HFFc6 (cell line): ENCODE data around the gene AOX1. TPM values are rescaled to one million over a fixed set of nuclear protein-coding genes. Genes with fewer than 3 reads are reported as not detected.

Source experiments
- DNase-seq: peaks from one replicate; pipeline ENCODE4 v3.0.0-alpha.2; 2018
- H3K27ac Mint-ChIP-seq: 2 replicates; pipeline ENCODE4 v1.8.0; 2020; ENCODE audit warnings: mild to moderate bottlenecking, mixed read lengths
- H3K27me3 Mint-ChIP-seq: 2 replicates; pipeline ENCODE4 v1.8.0; 2021; ENCODE audit warnings: mild to moderate bottlenecking, moderate library complexity, mixed read lengths; ENCODE audit not compliant: insufficient read depth
- H3K36me3 Mint-ChIP-seq: 2 replicates; pipeline ENCODE4 v1.8.0; 2021; ENCODE audit warnings: low read depth, mixed read lengths
- H3K4me1 Mint-ChIP-seq: 2 replicates; pipeline ENCODE4 v1.8.0; 2020; ENCODE audit warnings: low read depth, mixed read lengths
- H3K4me3 Mint-ChIP-seq: 2 replicates; pipeline ENCODE4 v1.8.0; 2020; ENCODE audit warnings: mild to moderate bottlenecking, moderate library complexity, mixed read lengths
- H3K9me3 Mint-ChIP-seq: 2 replicates; pipeline ENCODE4 v1.8.0; 2020; ENCODE audit warnings: mild to moderate bottlenecking, mixed read lengths
- CTCF ChIP-seq: fragments of 200-600 bp; sonication (generic); IDR thresholded peaks from 2 replicates; pipeline ENCODE4 v1.5.0; 2021; ENCODE audit warnings: antibody characterized with exemption, mild to moderate bottlenecking
- total RNA-seq, 6 experiments: library from RNA; stranded (reverse); fragmentation: NEBNext Ultra II Directional; extraction: Animal tissue kit (Norgen Biotek cat#: 25700); gene quantifications; 2 replicates in 1 of 6; 3 replicates in 5 of 6; pipeline ENCODE4 v1.2.3, GENCODE V29; 2021

AOX1 gene
- total RNA-seq, 6 experiments from 2014 or later: 46.7 to 71.7 (median 62.1) TPM

- TF ChIP-seq CTCF: peak; percentile 61
- peaks cover 5% of the 10 kb centered on the region; the same call in 1 of the 2 replicates for H3K36me3 Mint-ChIP-seq
- no peaks in the 10 kb centered on the region; the same call in 1 of the 2 replicates for H3K4me1 Mint-ChIP-seq
- no peak overlapping the region for H3K4me3 Mint-ChIP-seq
- H3K9me3 Mint-ChIP-seq: no peaks in the 10 kb centered on the region
- DNase-seq: no peak
- no peak overlapping the region for H3K27ac Mint-ChIP-seq
- no peaks in the 10 kb centered on the region for H3K27me3 Mint-ChIP-seq
Observed at GRCh38 chr2:200577027-200577426, 8.8 kb upstream of the AOX1 start.

GRCh38 chr2:200578778-200579177 is 7.0 kb upstream of the AOX1 start:
- no peaks in the 10 kb centered on the region; the same call in 1 of the 2 replicates for H3K4me1 Mint-ChIP-seq
- peak; percentile 78 for TF ChIP-seq CTCF
- H3K27me3 Mint-ChIP-seq: no peaks in the 10 kb centered on the region
- peaks cover 5% of the 10 kb centered on the region; the same call in 1 of the 2 replicates for H3K36me3 Mint-ChIP-seq
- H3K4me3 Mint-ChIP-seq: no peak overlapping the region
- H3K9me3 Mint-ChIP-seq: no peaks in the 10 kb centered on the region
- H3K27ac Mint-ChIP-seq: no peak overlapping the region
- peak; percentile 33 for DNase-seq

- no peak for TF ChIP-seq CTCF
- no peak overlapping the region for H3K4me3 Mint-ChIP-seq
Observed at GRCh38 chr2:200584639-200585038, 1.2 kb upstream of the AOX1 start.

GRCh38 chr2:200585340-200585729 is 479 bp upstream of the AOX1 start:
- H3K9me3 Mint-ChIP-seq: no peaks in the 10 kb centered on the region
- peaks cover 33% of the 10 kb centered on the region for H3K4me1 Mint-ChIP-seq
- H3K4me3 Mint-ChIP-seq: peak overlapping the region; percentile 94
- DNase-seq: no peak
- no peak for TF ChIP-seq CTCF
- peaks cover 2% of the 10 kb centered on the region for H3K27me3 Mint-ChIP-seq
- H3K27ac Mint-ChIP-seq: peak overlapping the region; percentile 88
- no peaks in the 10 kb centered on the region; the same call in 1 of the 2 replicates for H3K36me3 Mint-ChIP-seq

More at GRCh38 chr2:200584639-200585038, 1.2 kb upstream of the AOX1 start:
- DNase-seq: no peak
- Mint-ChIP-seq H3K4me1 (peaks cover 26% of the 10 kb centered on the region), H3K27me3 (peaks cover 2% of the 10 kb centered on the region), H3K9me3 (no peaks in the 10 kb centered on the region), H3K36me3 (no peaks in the 10 kb centered on the region; the same call in 1 of the 2 replicates), H3K27ac (no peak overlapping the region)

GRCh38 chr2:200586644-200586975 is 796 bp downstream of the AOX1 start:
- Mint-ChIP-seq H3K4me3 (peak overlapping the region; percentile 94), H3K36me3 (no peaks in the 10 kb centered on the region; the same call in 1 of the 2 replicates), H3K27ac (peak overlapping the region; percentile 88; the same call in 1 of the 2 replicates), H3K4me1 (peaks cover 40% of the 10 kb centered on the region), H3K9me3 (no peaks in the 10 kb centered on the region), H3K27me3 (peaks cover 2% of the 10 kb centered on the region)
- no peak for TF ChIP-seq CTCF
- DNase-seq: no peak
